ENCODE results near the gene LRRN4. TPM values are rescaled to one million over a fixed set of nuclear protein-coding genes. Genes with fewer than 3 reads are reported as not detected.

The LRRN4 gene
- total RNA-seq (10.5 and 19.2 TPM in 2 replicates), polyA plus RNA-seq (94.5 and 112 TPM in 2 replicates)

DNA sequence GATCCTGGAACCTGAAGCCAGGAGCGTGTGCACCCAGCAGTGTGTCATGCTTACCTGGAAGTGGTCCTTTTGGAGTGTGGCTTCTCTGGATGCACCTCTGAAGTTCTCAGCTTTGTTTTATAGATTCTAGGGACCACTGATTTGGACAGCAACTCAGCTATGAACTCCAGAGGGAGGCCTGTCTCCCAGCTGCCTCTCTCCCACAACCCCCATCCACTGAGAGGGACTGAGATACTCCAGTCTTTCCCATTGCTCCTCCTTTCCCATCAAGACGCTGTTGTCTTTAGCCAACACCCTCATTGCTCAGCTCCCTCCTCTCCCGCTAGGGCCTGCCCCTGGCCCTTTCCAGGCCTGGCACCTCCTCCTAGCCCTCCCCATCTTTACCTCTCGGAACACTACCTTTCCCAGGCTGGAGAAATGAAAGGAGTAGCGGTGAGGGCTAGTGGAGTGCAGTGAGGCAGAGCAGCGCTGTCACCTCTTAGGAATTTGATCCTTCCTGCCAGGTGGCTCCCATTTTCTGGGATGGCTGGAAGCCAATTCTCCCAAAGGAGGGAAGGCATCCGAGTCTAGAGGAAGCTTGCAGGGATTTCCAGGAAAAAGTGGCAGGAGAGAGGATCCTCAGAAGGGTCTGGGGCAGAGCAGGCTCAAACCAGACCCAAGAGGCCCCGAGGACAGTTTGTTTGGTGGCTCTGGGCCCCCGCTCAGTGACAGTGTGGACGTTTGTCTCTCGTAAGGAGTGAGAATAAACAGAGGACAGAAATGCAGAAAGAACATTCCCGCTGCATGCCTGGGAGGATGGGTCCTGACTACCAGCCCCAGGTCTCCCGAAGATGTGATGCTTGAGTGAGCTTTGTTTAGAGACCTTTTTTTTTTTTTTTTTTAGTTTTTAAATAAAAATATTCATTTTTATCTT lies at the start of gene LRRN4:
Gene LRRN4, minus strand, starts transcription at position 285 of the 913 bp plus-strand sequence. CDS start 1,261 bp downstream, outside the sequence.
- Histone ChIP-seq H3K27ac (peak within 1 kb of the TSS; percentile 50), H3K4me1 (ENCODE audit: insufficient read depth) (peaks cover 22% of the 10 kb centered on the region), H3K27me3 (peaks cover 19% of the 10 kb centered on the region), H3K79me2 (no peaks in the 10 kb centered on the region), H4K20me1 (ENCODE audit: insufficient read depth, poor library complexity, severe bottlenecking) (no peaks in the 10 kb centered on the region), H3K36me3 (replicated peaks; ENCODE audit: insufficient read depth, low read depth) (no peaks in the 10 kb centered on the region), H3K4me2 (peak within 1 kb of the TSS; percentile 96), H3K4me3 (no peak within 1 kb of the TSS), H3K9me3 (ENCODE audit: low read depth) (no peaks in the 10 kb centered on the region), H2AFZ (no peak within 1 kb of the TSS), H3K9me2 (replicated peaks; ENCODE audit: insufficient read depth) (no peaks in the 10 kb centered on the region)
- DNase-seq (ENCODE audit: low spot score), result peak; percentile 30
- WGBS (ENCODE audit: low lambda C conversion rate, missing lambda C conversion rate), result 38% methylated on average over 13 of the region's 13 CpGs
- TF ChIP-seq EZH2phosphoT487 (IDR thresholded peaks at IDR 0.05; ENCODE audit: low read depth, severe bottlenecking, unreplicated experiment), result no peak
- TF ChIP-seq EZH2 (IDR thresholded peaks at IDR 0.05; ENCODE audit: borderline replicate concordance), result no peak
- no peak for TF ChIP-seq CTCF (IDR thresholded peaks at IDR 0.05; ENCODE audit: poor library complexity)

DNA sequence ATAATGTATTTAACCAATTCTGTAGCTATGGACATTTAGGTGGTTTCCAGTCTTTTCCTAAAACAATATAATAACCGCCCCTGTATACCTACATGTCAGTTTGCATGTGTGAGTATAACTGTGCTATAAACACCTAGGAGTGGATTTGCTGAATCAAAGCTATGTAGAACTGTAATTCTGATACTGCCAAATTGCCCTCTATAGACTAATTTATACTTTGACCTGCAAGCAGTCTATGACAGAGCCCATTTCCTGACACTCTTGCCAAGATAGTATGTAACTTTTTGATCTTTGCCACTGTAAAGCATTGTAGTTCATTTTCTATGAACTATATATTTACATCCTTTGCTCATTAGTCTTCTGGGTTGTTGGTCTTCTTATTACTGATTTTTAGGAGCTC lies 49.4 kb upstream of the LRRN4 start:
- H3K27me3 ChIP-seq, result no peaks in the 10 kb centered on the region
- no peaks in the 10 kb centered on the region for H3K36me3 ChIP-seq (replicated peaks; ENCODE audit: insufficient read depth, low read depth)
- no peaks in the 10 kb centered on the region for H3K4me1 ChIP-seq (ENCODE audit: insufficient read depth)
- no peaks in the 10 kb centered on the region for H3K9me3 ChIP-seq (ENCODE audit: low read depth)
- TF ChIP-seq CTCF (IDR thresholded peaks at IDR 0.05; ENCODE audit: poor library complexity) (no peak), EZH2 (IDR thresholded peaks at IDR 0.05; ENCODE audit: borderline replicate concordance) (no peak), EZH2phosphoT487 (IDR thresholded peaks at IDR 0.05; ENCODE audit: low read depth, severe bottlenecking, unreplicated experiment) (no peak)
- DNase-seq (ENCODE audit: low spot score), result no peak
- no peak overlapping the region for H3K27ac ChIP-seq
- no peak overlapping the region for H2AFZ ChIP-seq
- WGBS (ENCODE audit: low lambda C conversion rate, missing lambda C conversion rate), result 100% methylated on average over 1 of the region's 1 CpG
- no peak overlapping the region for H3K4me2 ChIP-seq
- no peaks in the 10 kb centered on the region for H3K9me2 ChIP-seq (replicated peaks; ENCODE audit: insufficient read depth)
- no peak overlapping the region for H3K4me3 ChIP-seq
- no peaks in the 10 kb centered on the region for H3K79me2 ChIP-seq
- no peaks in the 10 kb centered on the region for H4K20me1 ChIP-seq (ENCODE audit: insufficient read depth, poor library complexity, severe bottlenecking)

DNA sequence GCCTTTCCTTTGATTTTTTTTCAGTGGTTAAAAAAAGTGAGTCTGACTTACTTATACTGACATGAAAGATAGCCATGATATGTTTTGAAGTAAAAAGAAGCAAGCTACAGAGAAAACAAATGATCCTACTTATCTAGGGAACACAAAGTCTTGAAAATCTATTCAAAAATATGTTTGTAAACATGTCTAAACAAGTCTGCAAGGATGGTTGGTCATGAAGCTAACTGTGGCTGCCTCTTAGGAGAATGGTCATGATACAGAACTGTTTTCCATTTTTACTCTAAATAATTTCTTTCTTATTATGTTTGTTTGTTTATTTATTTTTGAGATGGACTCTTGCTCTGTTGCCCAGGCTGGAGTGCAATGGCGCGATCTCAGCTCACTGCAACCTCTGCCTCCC lies 47.5 kb upstream of the LRRN4 start:
- peak overlapping the region; percentile 2 for H3K4me2 ChIP-seq
- H3K27me3 ChIP-seq, result no peaks in the 10 kb centered on the region
- H3K27ac ChIP-seq, result peak overlapping the region; percentile 8
- no peak for DNase-seq (ENCODE audit: low spot score)
- H3K36me3 ChIP-seq (replicated peaks; ENCODE audit: insufficient read depth, low read depth), result no peaks in the 10 kb centered on the region
- no peaks in the 10 kb centered on the region for H3K79me2 ChIP-seq
- 97% methylated on average over 2 of the region's 2 CpGs for WGBS (ENCODE audit: low lambda C conversion rate, missing lambda C conversion rate)
- no peaks in the 10 kb centered on the region for H4K20me1 ChIP-seq (ENCODE audit: insufficient read depth, poor library complexity, severe bottlenecking)
- no peaks in the 10 kb centered on the region for H3K9me2 ChIP-seq (replicated peaks; ENCODE audit: insufficient read depth)
- H3K4me3 ChIP-seq, result no peak overlapping the region
- no peak for TF ChIP-seq EZH2 (IDR thresholded peaks at IDR 0.05; ENCODE audit: borderline replicate concordance)
- TF ChIP-seq EZH2phosphoT487 (IDR thresholded peaks at IDR 0.05; ENCODE audit: low read depth, severe bottlenecking, unreplicated experiment), result no peak
- no peak for TF ChIP-seq CTCF (IDR thresholded peaks at IDR 0.05; ENCODE audit: poor library complexity)
- H3K9me3 ChIP-seq (ENCODE audit: low read depth), result no peaks in the 10 kb centered on the region
- no peak overlapping the region for H2AFZ ChIP-seq
- H3K4me1 ChIP-seq (ENCODE audit: insufficient read depth), result no peaks in the 10 kb centered on the region

All from hepatocyte (in vitro differentiated cells).